Memory B cell (primary cell): ENCODE measurements around the gene PCMTD2.
A peak's percentile ranks its signal among the peaks of the same experiment; 100 is the strongest.

Source experiments
- ATAC-seq: fragments of 150-1000 bp; cut with Tn5 transposase; 2 replicates; pipeline ENCODE4 v1.10.0; 2021; ENCODE audit warnings: low read depth, mild to moderate bottlenecking, moderate library complexity
- DNase-seq, 2 donors: peaks; one replicate each; pipeline ENCODE4 v3.0.0; 2022; ENCODE audit warnings: low spot score in 2 of 2
- H3K27ac Mint-ChIP-seq: one replicate; pipeline ENCODE4 v1.8.0; 2022; ENCODE audit warnings: mild to moderate bottlenecking, moderate library complexity, mixed read lengths
- H3K27me3 Mint-ChIP-seq: one replicate; pipeline ENCODE4 v1.8.0; 2022; ENCODE audit warnings: mixed read lengths
- H3K36me3 Mint-ChIP-seq: one replicate; pipeline ENCODE4 v1.8.0; 2022; ENCODE audit warnings: mild to moderate bottlenecking, mixed read lengths
- H3K4me1 Mint-ChIP-seq: one replicate; pipeline ENCODE4 v1.8.0; 2022; ENCODE audit warnings: mixed read lengths
- H3K4me3 Mint-ChIP-seq: one replicate; pipeline ENCODE4 v1.8.0; 2022; ENCODE audit warnings: mild to moderate bottlenecking, moderate library complexity, mixed read lengths
- H3K9me3 Mint-ChIP-seq: one replicate; pipeline ENCODE4 v1.8.0; 2022; ENCODE audit warnings: mixed read lengths

The PCMTD2 gene

GRCh38 chr20:64239449-64240242, 15.9 kb upstream of the PCMTD2 start:
- Mint-ChIP-seq H3K4me1 (peaks cover 8% of the 10 kb centered on the region), H3K36me3 (no peaks in the 10 kb centered on the region), H3K9me3 (no peaks in the 10 kb centered on the region), H3K4me3 (no peak overlapping the region), H3K27ac (no peak overlapping the region), H3K27me3 (peaks cover 11% of the 10 kb centered on the region)
- no peak for DNase-seq
- ATAC-seq = no peak

- Mint-ChIP-seq H3K27ac (no peak overlapping the region), H3K36me3 (no peaks in the 10 kb centered on the region), H3K4me1 (peaks cover 8% of the 10 kb centered on the region), H3K9me3 (no peaks in the 10 kb centered on the region), H3K27me3 (peaks cover 14% of the 10 kb centered on the region), H3K4me3 (no peak overlapping the region)
- DNase-seq = no peak
- no peak for ATAC-seq
These were observed 15.1 kb upstream of the PCMTD2 start for GRCh38 chr20:64240243-64241015.

- H3K27me3 Mint-ChIP-seq = peaks cover 17% of the 10 kb centered on the region
- no peak overlapping the region for H3K4me3 Mint-ChIP-seq
- H3K36me3 Mint-ChIP-seq = no peaks in the 10 kb centered on the region
- ATAC-seq (no peak), DNase-seq (no peak)
- H3K9me3 Mint-ChIP-seq = no peaks in the 10 kb centered on the region
- H3K27ac Mint-ChIP-seq = no peak overlapping the region
- peaks cover 8% of the 10 kb centered on the region for H3K4me1 Mint-ChIP-seq
These were observed 14.5 kb upstream of the PCMTD2 start for GRCh38 chr20:64241061-64241460.

- H3K27me3 Mint-ChIP-seq = peaks cover 21% of the 10 kb centered on the region
- H3K4me3 Mint-ChIP-seq = no peak overlapping the region
- peaks cover 8% of the 10 kb centered on the region for H3K4me1 Mint-ChIP-seq
- H3K36me3 Mint-ChIP-seq = no peaks in the 10 kb centered on the region
- ATAC-seq (no peak), DNase-seq (no peak)
- no peaks in the 10 kb centered on the region for H3K9me3 Mint-ChIP-seq
- H3K27ac Mint-ChIP-seq = no peak overlapping the region
These were observed 13.3 kb upstream of the PCMTD2 start for GRCh38 chr20:64242003-64242796.

- Mint-ChIP-seq H3K27ac (no peak overlapping the region), H3K4me1 (peaks cover 8% of the 10 kb centered on the region)
These were observed 12.6 kb upstream of the PCMTD2 start for GRCh38 chr20:64242797-64243475.

GRCh38 chr20:64244281-64244805, 11.2 kb upstream of the PCMTD2 start:
- H3K9me3 Mint-ChIP-seq = no peaks in the 10 kb centered on the region
- no peak overlapping the region for H3K4me3 Mint-ChIP-seq
- peaks cover 4% of the 10 kb centered on the region for H3K4me1 Mint-ChIP-seq
- no peaks in the 10 kb centered on the region for H3K36me3 Mint-ChIP-seq
- no peak overlapping the region for H3K27ac Mint-ChIP-seq
- DNase-seq = no peak
- peaks cover 21% of the 10 kb centered on the region for H3K27me3 Mint-ChIP-seq
- ATAC-seq = no peak

More at GRCh38 chr20:64242797-64243475, 12.6 kb upstream of the PCMTD2 start:
- DNase-seq (no peak), ATAC-seq (no peak)
- H3K27me3 Mint-ChIP-seq = peaks cover 21% of the 10 kb centered on the region
- H3K36me3 Mint-ChIP-seq = no peaks in the 10 kb centered on the region
- no peak overlapping the region for H3K4me3 Mint-ChIP-seq
- no peaks in the 10 kb centered on the region for H3K9me3 Mint-ChIP-seq

GRCh38 chr20:64244870-64245603, 10.5 kb upstream of the PCMTD2 start:
- ATAC-seq (no peak), DNase-seq (no peak)
- no peaks in the 10 kb centered on the region for H3K9me3 Mint-ChIP-seq
- no peak overlapping the region for H3K27ac Mint-ChIP-seq
- peaks cover 4% of the 10 kb centered on the region for H3K4me1 Mint-ChIP-seq
- no peaks in the 10 kb centered on the region for H3K36me3 Mint-ChIP-seq
- no peak overlapping the region for H3K4me3 Mint-ChIP-seq
- peaks cover 21% of the 10 kb centered on the region for H3K27me3 Mint-ChIP-seq

GRCh38 chr20:64245746-64246595, 9.6 kb upstream of the PCMTD2 start:
- H3K36me3 Mint-ChIP-seq = no peaks in the 10 kb centered on the region
- H3K27ac Mint-ChIP-seq = no peak overlapping the region
- no peak overlapping the region for H3K4me3 Mint-ChIP-seq
- DNase-seq (no peak), ATAC-seq (no peak)
- H3K9me3 Mint-ChIP-seq = no peaks in the 10 kb centered on the region
- H3K4me1 Mint-ChIP-seq = peaks cover 4% of the 10 kb centered on the region
- peaks cover 21% of the 10 kb centered on the region for H3K27me3 Mint-ChIP-seq

- ATAC-seq = no peak
- Mint-ChIP-seq H3K27me3 (peaks cover 21% of the 10 kb centered on the region), H3K4me1 (peaks cover 4% of the 10 kb centered on the region), H3K27ac (no peak overlapping the region), H3K4me3 (no peak overlapping the region), H3K9me3 (no peaks in the 10 kb centered on the region), H3K36me3 (no peaks in the 10 kb centered on the region)
- DNase-seq = no peak
These were observed 8.8 kb upstream of the PCMTD2 start for GRCh38 chr20:64246616-64247306.

- Mint-ChIP-seq H3K4me3 (no peak overlapping the region), H3K27me3 (peaks cover 20% of the 10 kb centered on the region), H3K36me3 (no peaks in the 10 kb centered on the region), H3K4me1 (peaks cover 2% of the 10 kb centered on the region), H3K9me3 (no peaks in the 10 kb centered on the region), H3K27ac (no peak overlapping the region)
- ATAC-seq = no peak
- DNase-seq = no peak
These were observed 8.3 kb upstream of the PCMTD2 start for GRCh38 chr20:64247307-64247618.

- H3K4me3 Mint-ChIP-seq = no peak overlapping the region
- peak overlapping the region; percentile 24 for H3K27ac Mint-ChIP-seq
- no peaks in the 10 kb centered on the region for H3K36me3 Mint-ChIP-seq
- no peaks in the 10 kb centered on the region for H3K9me3 Mint-ChIP-seq
- peaks cover 17% of the 10 kb centered on the region for H3K27me3 Mint-ChIP-seq
- ATAC-seq (peak; percentile 72), DNase-seq (no peak)
- peaks cover 8% of the 10 kb centered on the region for H3K4me1 Mint-ChIP-seq
These were observed 7.3 kb upstream of the PCMTD2 start for GRCh38 chr20:64247970-64248841.
